Fibroblast of skin of left quadriceps (primary cell): ENCODE data around the gene PTCD2.

Experiments
- DNase-seq, 2 experiments: peaks; one replicate each; pipeline ENCODE4 v3.0.0-alpha.2; 2013; ENCODE audit warnings: low read depth in 2 of 2

The PTCD2 gene

GRCh38 chr5:72415616-72416325 lies 95.6 kb downstream of the PTCD2 start:
- DNase-seq, result no peak

- DNase-seq, result no peak
Observed at GRCh38 chr5:72417333-72418062, 97.3 kb downstream of the PTCD2 start.
